ENCODE data around the gene TEX48. TPM values are rescaled to one million over a fixed set of nuclear protein-coding genes. Genes with fewer than 3 reads are reported as not detected.

Gene TEX48
- total and polyA plus RNA-seq, 10 of the 15 experiments (the other 5 are each of a cell fraction or from before 2014, with no cell fraction given) = not detected

DNA sequence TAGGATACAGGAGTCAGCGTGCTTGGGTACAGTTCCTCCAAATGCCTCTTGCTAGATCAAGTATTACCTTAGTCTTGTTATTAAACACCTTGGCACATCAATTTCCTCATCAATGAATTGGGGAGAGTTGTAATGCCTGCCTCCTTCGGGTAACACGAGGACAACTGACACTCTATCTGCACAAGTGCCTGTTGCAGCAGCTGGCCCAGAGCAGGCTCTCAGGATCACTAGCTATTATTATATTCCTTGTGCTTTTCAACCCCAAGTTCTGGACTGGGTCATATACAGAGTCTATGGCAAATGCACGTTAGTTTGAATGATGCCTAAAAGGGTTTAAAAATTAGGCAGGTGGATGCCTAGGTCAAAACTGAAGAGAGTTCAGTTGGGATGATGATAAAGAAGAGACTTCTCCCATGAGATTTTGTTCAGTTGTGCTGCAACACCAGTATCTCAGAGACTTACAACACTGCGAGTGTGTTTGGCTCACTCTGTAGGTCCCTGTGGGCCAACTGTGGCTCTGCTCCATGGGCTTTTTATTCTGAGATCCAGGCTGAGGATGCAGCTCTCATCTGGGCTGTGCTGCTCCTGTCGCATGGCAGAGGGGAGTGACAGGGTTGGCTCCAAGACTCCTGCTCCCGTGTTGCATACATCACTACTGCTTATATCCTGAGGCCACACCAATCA lies 41.1 kb upstream of the TEX48 start (continued):
- TF ChIP-seq, protein P1, sequence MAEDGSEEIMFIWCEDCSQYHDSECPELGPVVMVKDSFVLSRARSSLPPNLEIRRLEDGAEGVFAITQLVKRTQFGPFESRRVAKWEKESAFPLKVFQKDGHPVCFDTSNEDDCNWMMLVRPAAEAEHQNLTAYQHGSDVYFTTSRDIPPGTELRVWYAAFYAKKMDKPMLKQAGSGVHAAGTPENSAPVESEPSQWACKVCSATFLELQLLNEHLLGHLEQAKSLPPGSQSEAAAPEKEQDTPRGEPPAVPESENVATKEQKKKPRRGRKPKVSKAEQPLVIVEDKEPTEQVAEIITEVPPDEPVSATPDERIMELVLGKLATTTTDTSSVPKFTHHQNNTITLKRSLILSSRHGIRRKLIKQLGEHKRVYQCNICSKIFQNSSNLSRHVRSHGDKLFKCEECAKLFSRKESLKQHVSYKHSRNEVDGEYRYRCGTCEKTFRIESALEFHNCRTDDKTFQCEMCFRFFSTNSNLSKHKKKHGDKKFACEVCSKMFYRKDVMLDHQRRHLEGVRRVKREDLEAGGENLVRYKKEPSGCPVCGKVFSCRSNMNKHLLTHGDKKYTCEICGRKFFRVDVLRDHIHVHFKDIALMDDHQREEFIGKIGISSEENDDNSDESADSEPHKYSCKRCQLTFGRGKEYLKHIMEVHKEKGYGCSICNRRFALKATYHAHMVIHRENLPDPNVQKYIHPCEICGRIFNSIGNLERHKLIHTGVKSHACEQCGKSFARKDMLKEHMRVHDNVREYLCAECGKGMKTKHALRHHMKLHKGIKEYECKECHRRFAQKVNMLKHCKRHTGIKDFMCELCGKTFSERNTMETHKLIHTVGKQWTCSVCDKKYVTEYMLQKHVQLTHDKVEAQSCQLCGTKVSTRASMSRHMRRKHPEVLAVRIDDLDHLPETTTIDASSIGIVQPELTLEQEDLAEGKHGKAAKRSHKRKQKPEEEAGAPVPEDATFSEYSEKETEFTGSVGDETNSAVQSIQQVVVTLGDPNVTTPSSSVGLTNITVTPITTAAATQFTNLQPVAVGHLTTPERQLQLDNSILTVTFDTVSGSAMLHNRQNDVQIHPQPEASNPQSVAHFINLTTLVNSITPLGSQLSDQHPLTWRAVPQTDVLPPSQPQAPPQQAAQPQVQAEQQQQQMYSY (CRISPR knock-in tag; IDR thresholded peaks at IDR 0.05) = no peak
- TF ChIP-seq, protein P2, sequence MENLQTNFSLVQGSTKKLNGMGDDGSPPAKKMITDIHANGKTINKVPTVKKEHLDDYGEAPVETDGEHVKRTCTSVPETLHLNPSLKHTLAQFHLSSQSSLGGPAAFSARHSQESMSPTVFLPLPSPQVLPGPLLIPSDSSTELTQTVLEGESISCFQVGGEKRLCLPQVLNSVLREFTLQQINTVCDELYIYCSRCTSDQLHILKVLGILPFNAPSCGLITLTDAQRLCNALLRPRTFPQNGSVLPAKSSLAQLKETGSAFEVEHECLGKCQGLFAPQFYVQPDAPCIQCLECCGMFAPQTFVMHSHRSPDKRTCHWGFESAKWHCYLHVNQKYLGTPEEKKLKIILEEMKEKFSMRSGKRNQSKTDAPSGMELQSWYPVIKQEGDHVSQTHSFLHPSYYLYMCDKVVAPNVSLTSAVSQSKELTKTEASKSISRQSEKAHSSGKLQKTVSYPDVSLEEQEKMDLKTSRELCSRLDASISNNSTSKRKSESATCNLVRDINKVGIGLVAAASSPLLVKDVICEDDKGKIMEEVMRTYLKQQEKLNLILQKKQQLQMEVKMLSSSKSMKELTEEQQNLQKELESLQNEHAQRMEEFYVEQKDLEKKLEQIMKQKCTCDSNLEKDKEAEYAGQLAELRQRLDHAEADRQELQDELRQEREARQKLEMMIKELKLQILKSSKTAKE (IDR thresholded peaks at IDR 0.05; ENCODE audit: low read depth, poor library complexity, severe bottlenecking) = no peak
- TF ChIP-seq POLR2AphosphoS2 (IDR thresholded peaks at IDR 0.05; ENCODE audit: low read depth, low read length) = no peak

DNA sequence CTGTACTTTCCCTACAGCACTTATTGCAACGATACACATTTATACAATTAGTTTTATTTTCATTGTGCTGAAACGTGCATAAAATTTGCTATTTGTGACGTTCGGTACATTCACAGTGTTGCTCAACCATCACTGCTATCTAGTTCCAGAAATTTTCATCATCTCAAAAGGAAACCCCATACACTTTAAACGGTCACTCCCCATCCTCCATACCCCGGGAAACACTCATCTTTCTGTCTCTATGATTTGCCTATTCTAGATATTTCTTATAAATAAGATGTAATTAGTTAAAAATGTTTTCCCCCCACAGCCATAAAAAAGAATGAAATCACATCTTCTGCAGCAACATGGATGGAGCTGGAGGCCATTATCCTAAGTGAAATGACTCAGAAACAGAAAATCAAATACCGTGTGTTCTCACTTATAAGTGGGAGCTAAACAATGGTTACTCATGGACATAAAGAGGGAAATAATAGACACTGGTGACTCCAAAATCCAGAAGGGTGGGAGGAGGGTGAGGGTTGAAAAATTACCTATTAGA lies 40.2 kb upstream of the TEX48 start:
- H3K4me1 ChIP-seq (ENCODE audit: control insufficient read depth, insufficient read depth, low read length) = peaks cover 7% of the 10 kb centered on the region; the same call in 1 of the 2 replicates
- ATAC-seq = no peak
- H3K9ac ChIP-seq (ENCODE audit: control insufficient read depth, insufficient read depth, low read length) = no peak overlapping the region
- SMC1A ChIA-PET (ENCODE audit: uncharacterized antibody, unreplicated experiment) = interaction anchor here (0.5 kb wide), 1 partner anchor 54 kb away, joined by 3 read pairs; no protein-coding TSS in a partner anchor
- H2AFZ ChIP-seq (ENCODE audit: control insufficient read depth, low read depth, low read length) = no peak overlapping the region
- H3K4me3 ChIP-seq = no peak overlapping the region
- peaks cover 4 to 10% of the 10 kb centered on the region in 2 experiments for H3K27me3 ChIP-seq (replicated peaks in 1 of 2; ENCODE audit: control insufficient read depth in 2 of 2, insufficient read depth in 2 of 2, low read length in 1 of 2)
- no peaks in the 10 kb centered on the region; the same call in 1 of the 3 replicates for H3K9me3 ChIP-seq (replicated peaks; ENCODE audit: control insufficient read depth, insufficient read depth, low read length)
- RAD21 ChIA-PET (ENCODE audit: unreplicated experiment) = no interaction called here
- no peaks in the 10 kb centered on the region for H4K20me1 ChIP-seq (ENCODE audit: control insufficient read depth, insufficient read depth)
- no TSS peak for BruUV-seq (replicated peaks)
- no peak overlapping the region for H3K4me2 ChIP-seq (ENCODE audit: control insufficient read depth, insufficient read depth)
- no peak for DNase-seq (ENCODE audit: low read depth, low spot score)
- 31% methylated on average over 7 of the region's 7 CpGs for WGBS (ENCODE audit: insufficient coverage, insufficient replicate concordance, low lambda C conversion rate, missing lambda C conversion rate)
- no peaks in the 10 kb centered on the region for H3K79me2 ChIP-seq (ENCODE audit: control insufficient read depth, insufficient read depth, low read length)
- no peaks in the 10 kb centered on the region for H3K36me3 ChIP-seq (ENCODE audit: control insufficient read depth in 2 of 2, insufficient read depth in 2 of 2, low read length in 1 of 2)
- intact Hi-C loops (cut with micrococcal nuclease; ENCODE audit: unreplicated experiment) (no loop called here), in situ Hi-C loops (cut with MboI) (no loop called here)
- FAIRE-seq = no peak
- CTCF ChIA-PET = interaction anchor here (0.5 to 1.4 kb wide), 3 partner anchors 9 to 369 kb away, joined by 3 to 5 read pairs (median 3); no protein-coding TSS in a partner anchor
- POLR2A ChIA-PET = no interaction called here
- H3K27ac ChIP-seq (ENCODE audit: control insufficient read depth, insufficient read depth) = no peak overlapping the region
- TF ChIP-seq EGR1 (IDR thresholded peaks at IDR 0.05; ENCODE audit: borderline replicate concordance in 1 of 2, low read depth in 2 of 2, low read length in 2 of 2) (no peak), MTA3 (IDR thresholded peaks at IDR 0.05; ENCODE audit: borderline replicate concordance, low read length) (no peak), ZZZ3 (IDR thresholded peaks at IDR 0.05; ENCODE audit: control insufficient read depth, insufficient read length, low read depth) (no peak), PAX5 (IDR thresholded peaks at IDR 0.05; ENCODE audit: borderline replicate concordance, low read depth, low read length) (no peak)
- TF ChIP-seq, protein P3, sequence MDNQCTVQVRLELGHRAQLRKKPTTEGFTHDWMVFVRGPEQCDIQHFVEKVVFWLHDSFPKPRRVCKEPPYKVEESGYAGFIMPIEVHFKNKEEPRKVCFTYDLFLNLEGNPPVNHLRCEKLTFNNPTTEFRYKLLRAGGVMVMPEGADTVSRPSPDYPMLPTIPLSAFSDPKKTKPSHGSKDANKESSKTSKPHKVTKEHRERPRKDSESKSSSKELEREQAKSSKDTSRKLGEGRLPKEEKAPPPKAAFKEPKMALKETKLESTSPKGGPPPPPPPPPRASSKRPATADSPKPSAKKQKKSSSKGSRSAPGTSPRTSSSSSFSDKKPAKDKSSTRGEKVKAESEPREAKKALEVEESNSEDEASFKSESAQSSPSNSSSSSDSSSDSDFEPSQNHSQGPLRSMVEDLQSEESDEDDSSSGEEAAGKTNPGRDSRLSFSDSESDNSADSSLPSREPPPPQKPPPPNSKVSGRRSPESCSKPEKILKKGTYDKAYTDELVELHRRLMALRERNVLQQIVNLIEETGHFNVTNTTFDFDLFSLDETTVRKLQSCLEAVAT (IDR thresholded peaks at IDR 0.05) = no peak
